A549 (cell line): Measurements from ENCODE around the gene ESR1. TPM values are rescaled to one million over a fixed set of nuclear protein-coding genes. Genes with fewer than 3 reads are reported as not detected.
"Not testable (repeated sequence)": the region's sequence is repeated elsewhere in the genome, so short reads cannot be mapped to it uniquely, and the experiment has no call there.

ENCODE experiments used
- ATAC-seq, 2 experiments: fragments of 200-7000 bp in 1 of 2; fragments of >200 bp in 1 of 2; cut with Nextera tagmentation in 1 of 2; cut with Tn5 transposase in 1 of 2; 3 replicates each; pipeline versions ENCODE4 v1.8.0 to v1.9.1; 2018 to 2020; ENCODE audit warnings: mild to moderate bottlenecking in 1 of 2, moderate library complexity in 1 of 2
- CTCF ChIA-PET: fragments of 300-600 bp; sonication (Branson Sonifier 250); formaldehyde crosslinking; extraction: SDS; loops from one replicate; lab custom pipeline; 2021; ENCODE audit warnings: antibody characterized with exemption, inconsistent platforms; lab: Yijun Ruan, JAX
- POLR2A ChIA-PET: fragments of 350-600 bp; formaldehyde crosslinking; extraction: SDS; loops from one replicate; lab custom pipeline; 2021; ENCODE audit warnings: antibody characterized with exemption, inconsistent platforms; lab: Yijun Ruan, JAX
- DNase-seq, 2 experiments: peaks; one replicate each; pipeline versions ENCODE4 v3.0.0 to v3.0.0-alpha.2; 2011 to 2016; ENCODE audit warnings: low read depth in 1 of 2, low spot score in 1 of 2
- FAIRE-seq: peaks from 2 replicates; lab custom pipeline; 2011; peaks lifted over from hg19 to GRCh38; lab: Jason Lieb, UNC
- H3K27ac ChIP-seq, 2 experiments: fragments of >200 bp; sonication (Bioruptor Twin); formaldehyde crosslinking; 3 replicates each; pipeline ENCODE4 v1.5.1; 2016 to 2017
- H3K4me1 ChIP-seq: fragments of >200 bp; sonication (Bioruptor Twin); formaldehyde crosslinking; 3 replicates; pipeline ENCODE4 v1.6.1; 2016
- H3K4me2 ChIP-seq: fragments of >200 bp; sonication (Bioruptor Twin); formaldehyde crosslinking; 3 replicates; pipeline ENCODE4 v1.6.1; 2016
- H3K4me3 ChIP-seq: fragments of >200 bp; sonication (Bioruptor Twin); formaldehyde crosslinking; 3 replicates; pipeline ENCODE4 v1.5.1; 2016
- H3K9me3 ChIP-seq: fragments of >200 bp; sonication (Bioruptor Twin); formaldehyde crosslinking; 3 replicates; pipeline ENCODE4 v1.6.1; 2016
- CBX2 ChIP-seq: fragments of 200-600 bp; sonication (generic); IDR thresholded peaks from 2 replicates; pipeline ENCODE4 v1.6.1; 2016; ENCODE audit warnings: low read depth, mild to moderate bottlenecking, borderline replicate concordance
- CBX8 ChIP-seq: fragments of 200-600 bp; sonication (generic); IDR thresholded peaks from 2 replicates; pipeline ENCODE4 v1.6.1; 2016
- CHD4 ChIP-seq: fragments of 200-600 bp; sonication (generic); IDR thresholded peaks from 2 replicates; pipeline ENCODE4 v1.6.1; 2016; ENCODE audit warnings: antibody characterized with exemption, mild to moderate bottlenecking, borderline replicate concordance
- EHF ChIP-seq: fragments of 250-450 bp; sonication (Bioruptor Pico); IDR thresholded peaks from 2 replicates; pipeline ENCODE4 v1.5.0; 2020; ENCODE audit warnings: mild to moderate bottlenecking
- EHMT2 ChIP-seq: fragments of 200-600 bp; sonication (generic); IDR thresholded peaks from 2 replicates; pipeline ENCODE4 v1.6.1; 2016; ENCODE audit warnings: antibody characterized with exemption, low read depth, mild to moderate bottlenecking, moderate library complexity
- ESRRA ChIP-seq: fragments of 150-350 bp; IDR thresholded peaks from 2 replicates; pipeline ENCODE4 v1.6.1; 2014; ENCODE audit warnings: mild to moderate bottlenecking, low read length, borderline replicate concordance
- FOSB ChIP-seq: fragments of 250-450 bp; sonication (Bioruptor Pico); IDR thresholded peaks from 2 replicates; pipeline ENCODE4 v1.5.0; 2020; ENCODE audit warnings: mild to moderate bottlenecking, moderate library complexity
- FOXS1 ChIP-seq: fragments of 250-450 bp; sonication (Bioruptor Pico); IDR thresholded peaks from 2 replicates; pipeline ENCODE4 v1.5.0; 2020; ENCODE audit warnings: mild to moderate bottlenecking, moderate library complexity
- HOXB5 ChIP-seq: fragments of 250-450 bp; sonication (Bioruptor Pico); IDR thresholded peaks from 2 replicates; pipeline ENCODE4 v1.5.0; 2020; ENCODE audit warnings: mild to moderate bottlenecking, moderate library complexity
- JUNB ChIP-seq: fragments of >200 bp; sonication (Bioruptor Twin); formaldehyde crosslinking; IDR thresholded peaks from 2 replicates; pipeline ENCODE4 v1.6.1; 2016
- MAFK ChIP-seq: fragments of 450-650 bp; IDR thresholded peaks from 2 replicates; pipeline ENCODE4 v1.6.1; 2014; ENCODE audit not compliant: partially characterized antibody
- MAZ ChIP-seq: fragments of 150-350 bp; IDR thresholded peaks from 2 replicates; pipeline ENCODE4 v1.6.1; 2014; ENCODE audit warnings: antibody characterized with exemption, low read depth, low read length, borderline replicate concordance
- MYC ChIP-seq: IDR thresholded peaks from 2 replicates; pipeline ENCODE4 v1.6.1; 2012; ENCODE audit warnings: mild to moderate bottlenecking, inconsistent platforms, low read length, improper control_type of control experiment, borderline replicate concordance
- NFE2L2 ChIP-seq: fragments of 150-350 bp; conservative IDR thresholded peaks from 2 replicates; pipeline ENCODE4 v1.6.1; 2014; ENCODE audit warnings: low read length
- NPAS2 ChIP-seq: fragments of 250-450 bp; sonication (Bioruptor Pico); IDR thresholded peaks from 2 replicates; pipeline ENCODE4 v1.8.0; 2022; ENCODE audit warnings: mild to moderate bottlenecking, moderate library complexity, borderline replicate concordance
- PHF8 ChIP-seq: fragments of 200-600 bp; sonication (generic); IDR thresholded peaks from 2 replicates; pipeline ENCODE4 v1.6.1; 2016; ENCODE audit warnings: low read depth, mild to moderate bottlenecking, antibody characterized with exemption, moderate library complexity, borderline replicate concordance
- RCOR1 ChIP-seq: fragments of 150-350 bp; IDR thresholded peaks from 2 replicates; pipeline ENCODE4 v1.6.1; 2014; ENCODE audit warnings: antibody characterized with exemption, low read length, low read depth
- RFX5 ChIP-seq: fragments of 450-650 bp; IDR thresholded peaks from 2 replicates; pipeline ENCODE4 v1.7.1; 2014; ENCODE audit warnings: antibody characterized with exemption, mild to moderate bottlenecking, moderate library complexity
- SMC3 ChIP-seq: fragments of >200 bp; sonication (Bioruptor Twin); formaldehyde crosslinking; IDR thresholded peaks from 3 replicates; pipeline ENCODE4 v1.6.1; 2018; ENCODE audit warnings: inconsistent platforms
- TFCP2L1 ChIP-seq: fragments of 250-450 bp; sonication (Bioruptor Pico); IDR thresholded peaks from 2 replicates; pipeline ENCODE4 v1.5.0; 2021; ENCODE audit warnings: mild to moderate bottlenecking
- TP53 ChIP-seq: fragments of 250-450 bp; sonication (Bioruptor Pico); IDR thresholded peaks from 2 replicates; pipeline ENCODE4 v1.5.0; 2021; ENCODE audit warnings: mild to moderate bottlenecking, moderate library complexity
- ZSCAN20 ChIP-seq: fragments of 250-450 bp; sonication (Bioruptor Pico); IDR thresholded peaks from 2 replicates; pipeline ENCODE4 v1.8.0; 2022; ENCODE audit warnings: mild to moderate bottlenecking, moderate library complexity
- WGBS: methylation state at CpG from one replicate; pipeline ENCODE4 v1.1.6; 2017; ENCODE audit errors: missing lambda C conversion rate; 5-methylcytosine and 5-hydroxymethylcytosine counted together
- polyA plus RNA-seq, 4 experiments: library from polyadenylated mRNA; depleted of rRNA in 3 of 4; stranded (reverse); fragments of >200 nt; fragmentation: RNase III in 1 of 4; extraction: RNeasy Plus Mini Kit Qiagen cat#74134 plus additional on column Dnase treatment in 1 of 4; gene quantifications; 2 replicates in 3 of 4; 3 replicates in 1 of 4; pipeline ENCODE4 v1.2.3, GENCODE V29; 2011 to 2017
- TF ChIP-seq, protein P1 (sequence below): fragments of 200-600 bp; sonication (generic); IDR thresholded peaks from 2 replicates; pipeline ENCODE4 v1.6.1; 2016; ENCODE audit warnings: antibody characterized with exemption, mild to moderate bottlenecking, moderate library complexity
- TF ChIP-seq, protein P2 (sequence below): fragments of 150-350 bp; IDR thresholded peaks from 2 replicates; pipeline ENCODE4 v1.6.1; 2014; ENCODE audit warnings: low read depth, mild to moderate bottlenecking, low read length
- TF ChIP-seq, protein P3 (sequence below): IDR thresholded peaks from 2 replicates; pipeline ENCODE4 v1.6.1; 2012
- TF ChIP-seq, protein P4 (sequence below): IDR thresholded peaks from 2 replicates; pipeline ENCODE4 v1.6.1; 2012; ENCODE audit warnings: low read depth, borderline replicate concordance

ESR1 gene
- polyA plus RNA-seq, 2 of the 4 experiments (the other 2 are of a cell fraction) = not detected

DNA sequence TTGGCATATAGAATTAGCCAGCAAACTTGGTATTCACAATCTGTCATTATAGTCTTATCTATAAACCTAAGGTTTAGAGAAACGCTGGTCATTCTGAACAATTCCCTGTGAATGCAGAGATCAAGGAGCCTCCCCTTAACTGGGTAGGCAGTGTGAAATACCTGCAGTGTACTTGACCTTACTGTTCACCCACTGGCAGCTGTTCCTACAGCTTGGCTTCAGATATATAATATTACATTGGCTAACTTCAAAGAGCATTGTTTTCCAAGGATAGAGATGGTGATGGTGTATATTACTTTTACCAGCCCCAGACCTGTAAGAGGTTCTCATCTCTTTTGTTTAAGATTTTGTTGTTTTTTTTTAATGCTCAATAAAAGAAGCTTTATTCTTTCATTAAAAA is 168.3 kb downstream of the ESR1 start:
- WGBS = 16% methylated on average over 1 of the region's 1 CpG
- POLR2A ChIA-PET = no interaction called here

DNA sequence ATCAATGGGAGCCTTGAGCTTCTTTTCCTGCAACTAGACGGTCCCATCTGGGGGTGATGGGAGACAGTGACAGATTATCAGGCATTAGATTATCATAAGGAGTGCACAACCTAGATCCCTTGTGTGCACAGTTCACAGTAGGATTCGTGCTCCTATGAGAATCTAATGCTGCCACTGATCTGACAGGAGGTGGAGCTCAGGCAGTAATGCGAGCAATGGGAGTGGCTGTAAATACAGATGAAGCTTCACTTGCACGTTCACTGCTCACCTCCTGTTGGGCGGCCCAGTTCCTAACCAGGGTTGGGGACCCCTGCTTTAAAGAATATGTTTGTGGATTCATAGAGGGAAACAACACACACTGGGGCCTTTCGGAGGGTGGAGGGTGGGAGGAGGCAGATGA is 180.7 kb downstream of the ESR1 start:
- 34% methylated on average over 6 of the region's 6 CpGs for WGBS
- not testable (repeated sequence) for H3K27ac ChIP-seq

More for the DNA sequence above, 168.3 kb downstream of the ESR1 start:
- CTCF ChIA-PET = interaction anchor here (0.8 kb wide), 1 partner anchor 35 kb away, joined by 3 read pairs; no protein-coding TSS in a partner anchor
- no peaks in the 10 kb centered on the region for H3K9me3 ChIP-seq
- no peak for ATAC-seq
- no peak overlapping the region for H3K27ac ChIP-seq
- no peak for DNase-seq
- H3K4me2 ChIP-seq = no peak overlapping the region
- H3K4me1 ChIP-seq = no peaks in the 10 kb centered on the region
- H3K4me3 ChIP-seq = no peak overlapping the region
- TF ChIP-seq FOSB (CRISPR knock-in tag) (no peak), RCOR1 (no peak), NPAS2 (CRISPR knock-in tag) (no peak), PHF8 (no peak), FOXS1 (no peak), CHD4 (no peak), SMC3 (no peak), CBX2 (no peak)
- TF ChIP-seq, protein P1, sequence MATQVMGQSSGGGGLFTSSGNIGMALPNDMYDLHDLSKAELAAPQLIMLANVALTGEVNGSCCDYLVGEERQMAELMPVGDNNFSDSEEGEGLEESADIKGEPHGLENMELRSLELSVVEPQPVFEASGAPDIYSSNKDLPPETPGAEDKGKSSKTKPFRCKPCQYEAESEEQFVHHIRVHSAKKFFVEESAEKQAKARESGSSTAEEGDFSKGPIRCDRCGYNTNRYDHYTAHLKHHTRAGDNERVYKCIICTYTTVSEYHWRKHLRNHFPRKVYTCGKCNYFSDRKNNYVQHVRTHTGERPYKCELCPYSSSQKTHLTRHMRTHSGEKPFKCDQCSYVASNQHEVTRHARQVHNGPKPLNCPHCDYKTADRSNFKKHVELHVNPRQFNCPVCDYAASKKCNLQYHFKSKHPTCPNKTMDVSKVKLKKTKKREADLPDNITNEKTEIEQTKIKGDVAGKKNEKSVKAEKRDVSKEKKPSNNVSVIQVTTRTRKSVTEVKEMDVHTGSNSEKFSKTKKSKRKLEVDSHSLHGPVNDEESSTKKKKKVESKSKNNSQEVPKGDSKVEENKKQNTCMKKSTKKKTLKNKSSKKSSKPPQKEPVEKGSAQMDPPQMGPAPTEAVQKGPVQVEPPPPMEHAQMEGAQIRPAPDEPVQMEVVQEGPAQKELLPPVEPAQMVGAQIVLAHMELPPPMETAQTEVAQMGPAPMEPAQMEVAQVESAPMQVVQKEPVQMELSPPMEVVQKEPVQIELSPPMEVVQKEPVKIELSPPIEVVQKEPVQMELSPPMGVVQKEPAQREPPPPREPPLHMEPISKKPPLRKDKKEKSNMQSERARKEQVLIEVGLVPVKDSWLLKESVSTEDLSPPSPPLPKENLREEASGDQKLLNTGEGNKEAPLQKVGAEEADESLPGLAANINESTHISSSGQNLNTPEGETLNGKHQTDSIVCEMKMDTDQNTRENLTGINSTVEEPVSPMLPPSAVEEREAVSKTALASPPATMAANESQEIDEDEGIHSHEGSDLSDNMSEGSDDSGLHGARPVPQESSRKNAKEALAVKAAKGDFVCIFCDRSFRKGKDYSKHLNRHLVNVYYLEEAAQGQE = no peak
- FAIRE-seq = no peak

DNA sequence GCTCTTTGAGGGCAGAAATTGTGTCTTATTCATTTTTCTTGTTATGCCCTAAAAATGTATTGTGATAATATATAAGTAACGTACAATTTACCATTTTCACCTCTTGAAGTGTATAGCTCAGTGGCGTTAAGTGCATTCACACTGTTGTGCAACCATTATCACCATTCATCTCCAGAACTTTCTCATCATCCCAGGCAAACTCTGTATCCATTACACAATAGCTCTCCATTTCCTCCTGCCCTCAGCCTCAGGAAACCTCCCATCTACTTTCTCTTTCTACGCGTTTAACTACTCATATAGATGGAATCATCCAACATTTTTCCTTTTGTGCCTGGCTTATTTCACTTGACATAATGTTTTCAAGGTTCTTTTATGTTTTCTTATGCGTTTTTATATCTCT is 184.6 kb downstream of the ESR1 start:
- Histone ChIP-seq H3K9me3 (no peaks in the 10 kb centered on the region), H3K27ac (no peak overlapping the region), H3K4me1 (no peaks in the 10 kb centered on the region), H3K4me3 (no peak overlapping the region), H3K4me2 (no peak overlapping the region)
- DNase-seq (no peak), ATAC-seq (no peak), FAIRE-seq (no peak)
- TF ChIP-seq NFE2L2 = no peak
- no peak for TF ChIP-seq MYC
- 38% methylated on average over 5 of the region's 5 CpGs for WGBS
- ChIA-PET CTCF (interaction anchor here (1.0 kb wide), 1 partner anchor 9 kb away, joined by 3 read pairs; no protein-coding TSS in a partner anchor), POLR2A (no interaction called here)

More for the DNA sequence above, 180.7 kb downstream of the ESR1 start:
- H3K4me3 ChIP-seq, FAIRE-seq, H3K4me2 ChIP-seq, H3K4me1 ChIP-seq, H3K9me3 ChIP-seq, DNase-seq, POLR2A ChIA-PET, CTCF ChIA-PET, ATAC-seq: not testable (repeated sequence)

DNA sequence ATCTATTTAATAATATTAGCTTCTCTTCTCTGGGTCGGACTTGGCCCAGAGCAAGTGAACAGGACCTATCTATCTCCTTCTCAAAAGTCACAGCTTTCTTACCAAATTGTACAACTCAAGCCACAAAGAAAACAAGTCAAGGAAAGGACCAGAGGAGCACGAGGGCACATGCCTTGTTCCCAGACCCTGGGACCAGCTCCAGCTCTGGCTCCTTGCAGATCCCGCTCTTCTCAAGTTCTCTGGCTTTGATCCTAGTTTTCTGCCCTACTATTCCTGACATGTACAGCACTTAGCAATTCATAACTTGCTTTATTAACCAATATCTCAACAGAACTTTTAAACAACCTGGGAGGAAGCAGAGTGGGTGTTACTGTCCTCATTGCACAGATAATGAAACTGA is 185.9 kb downstream of the ESR1 start:
- Histone ChIP-seq H3K4me3 (no peak overlapping the region), H3K27ac (no peak overlapping the region), H3K4me1 (no peaks in the 10 kb centered on the region), H3K4me2 (no peak overlapping the region), H3K9me3 (no peaks in the 10 kb centered on the region)
- no peak for ATAC-seq
- FAIRE-seq = no peak
- TF ChIP-seq TP53 (CRISPR knock-in tag) = no peak
- TF ChIP-seq EHMT2 = no peak
- TF ChIP-seq CHD4 = no peak
- no peak for TF ChIP-seq MAFK
- TF ChIP-seq, protein P2, sequence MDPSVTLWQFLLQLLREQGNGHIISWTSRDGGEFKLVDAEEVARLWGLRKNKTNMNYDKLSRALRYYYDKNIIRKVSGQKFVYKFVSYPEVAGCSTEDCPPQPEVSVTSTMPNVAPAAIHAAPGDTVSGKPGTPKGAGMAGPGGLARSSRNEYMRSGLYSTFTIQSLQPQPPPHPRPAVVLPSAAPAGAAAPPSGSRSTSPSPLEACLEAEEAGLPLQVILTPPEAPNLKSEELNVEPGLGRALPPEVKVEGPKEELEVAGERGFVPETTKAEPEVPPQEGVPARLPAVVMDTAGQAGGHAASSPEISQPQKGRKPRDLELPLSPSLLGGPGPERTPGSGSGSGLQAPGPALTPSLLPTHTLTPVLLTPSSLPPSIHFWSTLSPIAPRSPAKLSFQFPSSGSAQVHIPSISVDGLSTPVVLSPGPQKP = no peak
- TF ChIP-seq JUNB = no peak
- TF ChIP-seq NPAS2 (CRISPR knock-in tag) = no peak
- no peak for TF ChIP-seq MAZ
- no peak for TF ChIP-seq EHF (CRISPR knock-in tag)
- TF ChIP-seq ESRRA = no peak
- no peak for TF ChIP-seq FOSB (CRISPR knock-in tag)
- TF ChIP-seq PHF8 = no peak
- TF ChIP-seq CBX8 = no peak
- TF ChIP-seq, protein P3, sequence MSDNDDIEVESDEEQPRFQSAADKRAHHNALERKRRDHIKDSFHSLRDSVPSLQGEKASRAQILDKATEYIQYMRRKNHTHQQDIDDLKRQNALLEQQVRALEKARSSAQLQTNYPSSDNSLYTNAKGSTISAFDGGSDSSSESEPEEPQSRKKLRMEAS = no peak
- no peak for TF ChIP-seq NFE2L2
- TF ChIP-seq, protein P4, sequence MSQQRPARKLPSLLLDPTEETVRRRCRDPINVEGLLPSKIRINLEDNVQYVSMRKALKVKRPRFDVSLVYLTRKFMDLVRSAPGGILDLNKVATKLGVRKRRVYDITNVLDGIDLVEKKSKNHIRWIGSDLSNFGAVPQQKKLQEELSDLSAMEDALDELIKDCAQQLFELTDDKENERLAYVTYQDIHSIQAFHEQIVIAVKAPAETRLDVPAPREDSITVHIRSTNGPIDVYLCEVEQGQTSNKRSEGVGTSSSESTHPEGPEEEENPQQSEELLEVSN = no peak
- TF ChIP-seq TFCP2L1 (CRISPR knock-in tag) = no peak
- TF ChIP-seq RFX5 = no peak
- no peak for TF ChIP-seq HOXB5
- TF ChIP-seq ZSCAN20 (CRISPR knock-in tag) = no peak
- POLR2A ChIA-PET = no interaction called here
- WGBS = 9% methylated on average over 3 of the region's 3 CpGs
- CTCF ChIA-PET = no interaction called here
- DNase-seq = no peak
